CD4-positive, alpha-beta T cell treated with Interleukin-10 for 1 hour (primary cell): ENCODE measurements around the gene PACSIN3.
"Not testable (repeated sequence)": the region's sequence is repeated elsewhere in the genome, so short reads cannot be mapped to it uniquely, and the experiment has no call there.

Experiments used
- DNase-seq: peaks from one replicate; pipeline ENCODE4 v3.0.0-alpha.2; 2020

Gene PACSIN3

GRCh38 chr11:47191137-47191536 is 4.9 kb upstream of the PACSIN3 start:
- not testable (repeated sequence) for DNase-seq

- DNase-seq: no peak
Observed at GRCh38 chr11:47189100-47189834, 3.0 kb upstream of the PACSIN3 start.

- no peak for DNase-seq
Observed at GRCh38 chr11:47188259-47188658, 2.0 kb upstream of the PACSIN3 start.

- DNase-seq: no peak
Observed at GRCh38 chr11:47187723-47188122, 1.5 kb upstream of the PACSIN3 start.

- peak; percentile 50 for DNase-seq
Observed at GRCh38 chr11:47186700-47187695, 764 bp upstream of the PACSIN3 start.

- DNase-seq: no peak
Observed at GRCh38 chr11:47185305-47186075, 744 bp downstream of the PACSIN3 start.

GRCh38 chr11:47184711-47185304 is 1.4 kb downstream of the PACSIN3 start:
- no peak for DNase-seq

- DNase-seq: no peak
Observed at GRCh38 chr11:47183969-47184368, 2.3 kb downstream of the PACSIN3 start.

GRCh38 chr11:47183031-47183856 is 3.0 kb downstream of the PACSIN3 start:
- no peak for DNase-seq

- no peak for DNase-seq
Observed at GRCh38 chr11:47182380-47182779, 3.9 kb downstream of the PACSIN3 start.

GRCh38 chr11:47181271-47181670 is 5.0 kb downstream of the PACSIN3 start:
- no peak for DNase-seq

- no peak for DNase-seq
Observed at GRCh38 chr11:47180006-47180787, 6.0 kb downstream of the PACSIN3 start.

GRCh38 chr11:47179655-47179991 is 6.6 kb downstream of the PACSIN3 start:
- peak; percentile 50 for DNase-seq

- DNase-seq: no peak
Observed at GRCh38 chr11:47178737-47179654, 7.2 kb downstream of the PACSIN3 start.

GRCh38 chr11:47178316-47178715 is 7.9 kb downstream of the PACSIN3 start:
- DNase-seq: no peak

- no peak for DNase-seq
Observed at GRCh38 chr11:47177846-47178245, 8.4 kb downstream of the PACSIN3 start.

- DNase-seq: peak; percentile 89
Observed at GRCh38 chr11:47177229-47177845, 8.9 kb downstream of the PACSIN3 start.

- peak; percentile 97 for DNase-seq
Observed at GRCh38 chr11:47176328-47177228, 9.7 kb downstream of the PACSIN3 start, which contains the start of gene ARFGAP2. ARFGAP2 (minus strand) TSS chr11:47176879; CDS start chr11:47176853, 26 bp downstream.
